Small intestine (tissue), 7 donors: Measurements from ENCODE around the gene CASKIN1. TPM values are rescaled to one million over a fixed set of nuclear protein-coding genes. Genes with fewer than 3 reads are reported as not detected.

ENCODE experiments used
- DNase-seq, 2 donors: peaks; one replicate each; pipeline versions ENCODE4 v3.0.0 to v3.0.0-alpha.2; 2013
- FAIRE-seq: peaks from 2 replicates; lab custom pipeline; 2012; peaks lifted over from hg19 to GRCh38; lab: Jason Lieb, UNC
- H3K27ac ChIP-seq, 3 donors: one replicate each; pipeline ENCODE4 v1.5.1; 2013; ENCODE audit warnings: low read length in 2 of 3, mild to moderate bottlenecking in 2 of 3, control low read depth in 1 of 3, inconsistent platforms in 1 of 3, low read depth in 1 of 3, moderate library complexity in 1 of 3
- H3K27me3 ChIP-seq, 3 donors: one replicate each; pipeline ENCODE4 v1.6.1; 2013; ENCODE audit warnings: low read length in 3 of 3, inconsistent platforms in 1 of 3; ENCODE audit not compliant: control insufficient read depth in 3 of 3, insufficient read depth in 3 of 3
- H3K36me3 ChIP-seq, 3 donors: one replicate each; pipeline ENCODE4 v1.6.1; 2013; ENCODE audit warnings: low read length in 3 of 3, inconsistent platforms in 1 of 3, low read depth in 1 of 3, mild to moderate bottlenecking in 1 of 3, moderate library complexity in 1 of 3; ENCODE audit not compliant: control insufficient read depth in 3 of 3, insufficient read depth in 2 of 3
- H3K4me1 ChIP-seq, 3 donors: one replicate each; pipeline ENCODE4 v1.6.1; 2013; ENCODE audit warnings: low read length in 2 of 3, inconsistent platforms in 1 of 3, low read depth in 1 of 3, mild to moderate bottlenecking in 1 of 3, moderate library complexity in 1 of 3; ENCODE audit not compliant: control insufficient read depth in 3 of 3, insufficient read depth in 2 of 3
- H3K4me3 ChIP-seq, 3 donors: one replicate each; pipeline ENCODE4 v1.5.1; 2013; ENCODE audit warnings: low read length in 3 of 3, control low read depth in 1 of 3, inconsistent platforms in 1 of 3, low read depth in 1 of 3, mild to moderate bottlenecking in 1 of 3, moderate library complexity in 1 of 3
- H3K9me3 ChIP-seq, 2 donors: one replicate each; pipeline ENCODE4 v1.6.1; 2013; ENCODE audit warnings: low read depth in 1 of 2, low read length in 1 of 2; ENCODE audit not compliant: control insufficient read depth in 2 of 2, insufficient read depth in 1 of 2
- WGBS, 3 donors: extraction: QIAGEN DNeasy Blood & Tissue Kit; methylation state at CpG; one replicate each; pipeline ENCODE4 v1.1.7; 2013; 5-methylcytosine and 5-hydroxymethylcytosine counted together
- polyA plus RNA-seq, 4 donors: library from polyadenylated mRNA; stranded (reverse) in 3 of 4; unstranded in 1 of 4; fragments of 200-250 nt in 3 of 4; fragments of 120-200 nt in 1 of 4; gene quantifications; one replicate each; pipeline versions ENCODE4 v1.2.1 to v1.2.3, GENCODE V29; 2013
- donor health status: healthy with polysubstance abuse.
- donor health status: control.
- donor health status: control.
- donor health status: Bipolar disorder and iron deficiency.
- donor health status: healthy.

CASKIN1 gene
- polyA plus RNA-seq, 4 donors, result 0.27 to 1.1 (median 0.51) TPM

DNA sequence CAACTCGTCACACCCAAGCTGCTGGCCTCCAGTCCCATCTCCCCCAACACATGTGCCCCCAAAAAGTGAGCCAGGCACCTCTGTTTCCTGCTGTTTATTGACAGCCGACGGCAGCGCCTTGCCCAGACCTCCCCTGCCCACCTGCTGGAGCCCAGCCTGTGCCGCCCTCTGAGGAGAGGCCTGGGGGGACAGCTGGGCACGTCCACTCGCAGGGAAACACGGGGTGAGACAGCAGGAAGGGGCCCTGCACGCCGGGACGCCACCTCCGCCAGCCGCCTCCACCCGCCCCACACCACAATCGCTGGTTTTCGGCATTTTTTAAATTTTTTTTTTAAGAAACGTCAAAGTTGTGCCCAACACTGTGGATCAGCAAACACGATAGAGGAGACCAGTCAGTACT, 19.3 kb downstream of the CASKIN1 start:
- H3K36me3 ChIP-seq, result peaks cover 6 to 56% (median 19%) of the 10 kb centered on the region in 3 donors
- no peak overlapping the region for H3K27ac ChIP-seq
- no peaks in the 10 kb centered on the region for H3K27me3 ChIP-seq
- no peaks in the 10 kb centered on the region for H3K4me1 ChIP-seq
- FAIRE-seq (no peak), DNase-seq (no peak)
- WGBS, 3 donors, result 92 to 94% (median 93%) methylated on average over 18 of the region's 18 CpGs
- H3K4me3 ChIP-seq, result no peak overlapping the region
- no peaks in the 10 kb centered on the region for H3K9me3 ChIP-seq

GRCh38 chr16:2176047-2176446, 20.4 kb downstream of the CASKIN1 start:
- 94 to 96% (median 95%) methylated on average over 23 of the region's 23 CpGs for WGBS, 3 donors
- no peak for DNase-seq
- FAIRE-seq, result no peak

DNA sequence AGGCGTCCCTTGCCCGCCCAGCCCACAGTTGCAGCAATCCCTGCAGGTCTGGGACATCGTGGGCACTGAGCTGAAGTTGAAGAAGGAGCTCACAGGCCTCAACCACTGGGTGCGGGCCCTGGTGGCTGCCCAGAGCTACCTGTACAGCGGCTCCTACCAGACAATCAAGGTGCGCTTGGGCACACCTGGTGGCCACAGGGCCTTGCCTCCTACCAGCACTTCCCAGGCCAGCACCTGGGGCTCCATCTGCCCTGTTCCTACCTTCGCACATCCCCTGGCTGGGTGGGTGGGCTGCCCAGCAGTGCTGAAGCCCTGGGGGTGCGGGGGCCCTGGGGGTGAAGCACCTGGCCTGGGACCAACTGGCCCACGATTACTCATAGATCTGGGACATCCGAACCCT, 21.0 kb downstream of the CASKIN1 start:
- Histone ChIP-seq H3K9me3 (no peaks in the 10 kb centered on the region), H3K4me3 (no peak overlapping the region), H3K27ac (no peak overlapping the region), H3K27me3 (no peaks in the 10 kb centered on the region), H3K4me1 (peaks cover 0 to 6% (median 0%) of the 10 kb centered on the region in 3 donors), H3K36me3 (peaks cover 11 to 72% (median 21%) of the 10 kb centered on the region in 3 donors)
- no peak for DNase-seq
- WGBS, 3 donors, result 90 to 97% (median 94%) methylated on average over 10 of the region's 10 CpGs
- no peak for FAIRE-seq

More at GRCh38 chr16:2176047-2176446, 20.4 kb downstream of the CASKIN1 start:
- Histone ChIP-seq H3K27ac (no peak overlapping the region), H3K27me3 (no peaks in the 10 kb centered on the region), H3K4me3 (no peak overlapping the region), H3K36me3 (peaks cover 11 to 66% (median 19%) of the 10 kb centered on the region in 3 donors), H3K4me1 (peaks cover 0 to 6% (median 0%) of the 10 kb centered on the region in 3 donors), H3K9me3 (no peaks in the 10 kb centered on the region)

- H3K9me3 ChIP-seq, result no peaks in the 10 kb centered on the region
- FAIRE-seq (no peak), DNase-seq (no peak)
- peaks cover 0 to 6% (median 0%) of the 10 kb centered on the region in 3 donors for H3K4me1 ChIP-seq
- H3K4me3 ChIP-seq, result no peak overlapping the region
- H3K36me3 ChIP-seq, result peaks cover 11 to 81% (median 21%) of the 10 kb centered on the region in 3 donors
- H3K27ac ChIP-seq, result no peak overlapping the region
- H3K27me3 ChIP-seq, result no peaks in the 10 kb centered on the region
- WGBS, 3 donors, result 91 to 92% (median 92%) methylated on average over 21 of the region's 21 CpGs
Measured at GRCh38 chr16:2174396-2175131, 21.8 kb downstream of the CASKIN1 start.

DNA sequence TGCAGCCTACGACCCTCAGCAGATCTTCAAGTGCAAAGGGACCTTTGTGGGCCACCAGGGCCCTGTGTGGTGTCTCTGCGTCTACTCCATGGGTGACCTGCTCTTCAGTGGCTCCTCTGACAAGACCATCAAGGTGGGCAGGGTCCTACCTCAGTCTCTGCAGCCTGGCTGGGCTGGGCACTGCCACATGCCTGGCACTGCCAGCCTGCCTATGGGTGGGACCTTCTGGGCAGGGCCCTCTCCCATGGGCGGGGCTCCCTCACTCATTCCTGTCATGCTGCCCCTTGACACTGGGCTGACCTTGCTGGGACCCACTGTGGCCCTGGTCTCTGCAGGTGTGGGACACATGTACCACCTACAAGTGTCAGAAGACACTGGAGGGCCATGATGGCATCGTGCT, 22.5 kb downstream of the CASKIN1 start:
- H3K27ac ChIP-seq, result no peak overlapping the region
- DNase-seq (no peak), FAIRE-seq (no peak)
- H3K9me3 ChIP-seq, result no peaks in the 10 kb centered on the region
- WGBS, 3 donors, result 85 to 95% (median 94%) methylated on average over 3 to 4 of the region's 4 CpGs
- H3K27me3 ChIP-seq, result no peaks in the 10 kb centered on the region
- H3K4me3 ChIP-seq, result no peak overlapping the region
- peaks cover 0 to 6% (median 0%) of the 10 kb centered on the region in 3 donors for H3K4me1 ChIP-seq
- peaks cover 11 to 87% (median 21%) of the 10 kb centered on the region in 3 donors for H3K36me3 ChIP-seq

DNA sequence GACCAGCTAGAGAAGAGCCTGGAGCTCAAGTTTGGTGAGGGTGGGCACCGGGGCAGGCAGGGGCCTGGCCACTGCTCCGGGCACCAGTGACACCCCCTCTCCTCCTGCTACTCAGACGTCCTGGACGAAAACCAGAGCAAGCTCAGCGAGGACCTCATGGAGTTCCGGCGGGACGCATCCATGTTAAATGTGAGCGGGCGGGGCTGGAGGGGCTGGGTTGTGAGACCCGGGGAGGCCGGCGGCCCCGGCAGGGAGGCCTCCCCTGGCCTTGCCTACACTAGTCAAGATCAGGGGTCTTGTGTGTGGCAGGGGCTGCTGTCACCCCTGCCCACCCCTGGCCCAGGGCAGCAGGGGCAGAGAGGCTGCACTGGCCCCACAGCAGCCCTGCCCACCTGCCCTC, 23.0 kb downstream of the CASKIN1 start:
- no peak overlapping the region for H3K27ac ChIP-seq
- peaks cover 0 to 6% (median 0%) of the 10 kb centered on the region in 3 donors for H3K4me1 ChIP-seq
- H3K36me3 ChIP-seq, result peaks cover 11 to 93% (median 21%) of the 10 kb centered on the region in 3 donors
- FAIRE-seq (no peak), DNase-seq (no peak)
- WGBS, 3 donors, result 93 to 95% (median 95%) methylated on average over 8 to 14 of the region's 14 CpGs
- no peaks in the 10 kb centered on the region for H3K27me3 ChIP-seq
- H3K4me3 ChIP-seq, result no peak overlapping the region
- H3K9me3 ChIP-seq, result no peaks in the 10 kb centered on the region

DNA sequence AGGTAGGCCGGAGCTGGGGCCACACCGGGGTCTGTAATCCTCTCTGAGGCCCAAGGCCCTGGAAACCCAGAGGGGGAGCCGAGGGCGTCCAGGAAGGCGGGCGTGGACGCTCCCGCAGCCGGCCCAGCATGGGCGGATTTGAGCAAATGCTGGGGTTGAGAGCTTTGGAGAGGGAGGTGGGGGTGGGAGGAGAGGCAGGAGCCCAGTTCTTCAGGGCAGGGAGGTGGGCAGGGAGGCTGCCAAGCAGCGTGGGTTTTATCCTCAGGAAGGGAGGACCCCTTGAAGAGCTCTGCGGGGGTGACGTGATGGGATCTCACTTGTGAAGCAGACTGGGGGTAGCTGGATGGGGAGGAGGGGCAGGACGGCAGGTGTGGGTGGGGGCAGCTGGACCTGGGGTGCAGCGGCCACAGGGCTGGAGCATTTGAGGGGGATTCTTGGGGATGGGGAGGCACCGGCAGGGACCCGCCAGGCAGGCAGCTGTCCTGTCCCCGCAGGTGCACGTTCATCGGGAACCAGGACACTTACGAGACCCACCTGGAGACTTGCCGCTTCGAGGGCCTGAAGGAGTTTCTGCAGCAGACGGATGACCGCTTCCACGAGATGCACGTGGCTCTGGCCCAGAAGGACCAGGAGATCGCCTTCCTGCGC, 23.6 kb downstream of the CASKIN1 start:
- Histone ChIP-seq H3K27me3 (no peaks in the 10 kb centered on the region), H3K4me3 (no peak overlapping the region), H3K27ac (no peak overlapping the region), H3K36me3 (peaks cover 9 to 96% (median 21%) of the 10 kb centered on the region in 3 donors), H3K9me3 (no peaks in the 10 kb centered on the region), H3K4me1 (peaks cover 0 to 6% (median 4%) of the 10 kb centered on the region in 3 donors)
- no peak for DNase-seq
- WGBS, 3 donors, result 92 to 94% (median 93%) methylated on average over 29 of the region's 29 CpGs
- no peak for FAIRE-seq

GRCh38 chr16:2171601-2172178, 24.7 kb downstream of the CASKIN1 start:
- no peak overlapping the region for H3K27ac ChIP-seq
- H3K27me3 ChIP-seq, result no peaks in the 10 kb centered on the region
- H3K4me3 ChIP-seq, result no peak overlapping the region
- DNase-seq (peak in 1 of 2 donors; percentile 76), FAIRE-seq (no peak)
- H3K36me3 ChIP-seq, result peaks cover 9 to 97% (median 19%) of the 10 kb centered on the region in 3 donors
- peaks cover 0 to 15% (median 6%) of the 10 kb centered on the region in 3 donors for H3K4me1 ChIP-seq
- H3K9me3 ChIP-seq, result no peaks in the 10 kb centered on the region
- 63 to 85% (median 73%) methylated on average over 25 to 28 of the region's 28 CpGs for WGBS, 3 donors
